Panc1 (cell line): ENCODE results near the gene FILIP1. TPM values are rescaled to one million over a fixed set of nuclear protein-coding genes. Genes with fewer than 3 reads are reported as not detected.

Experiments used
- ATAC-seq: fragments of 200-7000 bp; cut with Tn5 transposase; 2 replicates; pipeline ENCODE4 v1.9.1; 2020; ENCODE audit warnings: mild to moderate bottlenecking, moderate library complexity
- BruUV-seq: library from RNA; stranded (reverse); fragments of 400-500 nt; replicated peaks from 2 replicates; lab custom pipeline; 2021; lab: Mats Ljungman, UMichigan
- CTCF ChIA-PET: fragments of 300-600 bp; sonication (Branson Sonifier 250); formaldehyde crosslinking; loops from one replicate; lab custom pipeline; 2022; ENCODE audit warnings: antibody characterized with exemption; lab: Charles Lee
- POLR2A ChIA-PET: fragments of 300-600 bp; sonication (Branson Sonifier 250); formaldehyde crosslinking; loops from one replicate; lab custom pipeline; 2022; ENCODE audit warnings: antibody characterized with exemption; lab: Charles Lee
- DNase-seq: peaks from one replicate; pipeline ENCODE4 v3.0.0-alpha.2; 2010; ENCODE audit warnings: low read depth, low spot score
- H3K27ac ChIP-seq: 2 replicates; pipeline ENCODE4 v1.5.1; 2011; ENCODE audit warnings: mild to moderate bottlenecking, low read length, inconsistent platforms
- H3K27me3 ChIP-seq: fragments of 200-500 bp; sonication (Bioruptor generic); 2 replicates; pipeline ENCODE4 v1.6.0; 2014; ENCODE audit warnings: low read length, inconsistent platforms; ENCODE audit not compliant: control insufficient read depth, insufficient read depth
- H3K36me3 ChIP-seq: fragments of 200-500 bp; sonication (Bioruptor generic); 2 replicates; pipeline ENCODE4 v1.5.1; 2014; ENCODE audit warnings: inconsistent platforms, mild to moderate bottlenecking, low read length, moderate library complexity; ENCODE audit not compliant: control insufficient read depth, insufficient read depth
- H3K4me1 ChIP-seq: 2 replicates; pipeline ENCODE4 v1.5.1; 2011; ENCODE audit warnings: inconsistent platforms, mild to moderate bottlenecking, low read length, moderate library complexity; ENCODE audit not compliant: control insufficient read depth, insufficient read depth
- H3K4me3 ChIP-seq, 2 experiments: 2 replicates each; pipeline ENCODE4 v1.5.1; 2011 to 2012; ENCODE audit warnings: low read depth in 2 of 2, low read length in 2 of 2, mild to moderate bottlenecking in 2 of 2, inconsistent platforms in 1 of 2, moderate library complexity in 1 of 2
- H3K9me3 ChIP-seq: fragments of 200-500 bp; sonication (Bioruptor generic); 2 replicates; pipeline ENCODE4 v1.5.1; 2014; ENCODE audit warnings: low read depth, mild to moderate bottlenecking, inconsistent platforms, low read length, moderate library complexity; ENCODE audit not compliant: control insufficient read depth, insufficient read depth
- POLR2AphosphoS5 ChIP-seq: IDR thresholded peaks from 2 replicates; pipeline ENCODE4 v1.6.1; 2012; ENCODE audit warnings: mild to moderate bottlenecking, low read depth, low read length, moderate library complexity
- SIN3A ChIP-seq: IDR thresholded peaks from 2 replicates; pipeline ENCODE4 v1.6.1; 2012; ENCODE audit warnings: low read depth, mild to moderate bottlenecking, low read length, moderate library complexity, borderline replicate concordance; ENCODE audit not compliant: insufficient read depth
- TCF7L2 ChIP-seq: IDR thresholded peaks from 2 replicates; pipeline ENCODE4 v1.6.1; 2011; ENCODE audit warnings: mild to moderate bottlenecking, low read depth, low read length, inconsistent platforms
- in situ Hi-C: cut with HindIII; loops from 2 replicates; pipeline ENCODE4 v1.10.0; 2016; ENCODE audit warnings: low sequenced_read_pairs, low pct_unique_long_range_greater_than_20kb
- intact Hi-C: fragments of 100-400 bp; cut with micrococcal nuclease; formaldehyde crosslinking; loops from one replicate; pipeline ENCODE4 v1.10.0; 2022; ENCODE audit not compliant: unreplicated experiment
- total RNA-seq: library from RNA; stranded (reverse); gene quantifications from one replicate; pipeline ENCODE4 v1.2.1, GENCODE V29; 2021; ENCODE audit not compliant: unreplicated experiment
- TF ChIP-seq, protein P1 (sequence below): fragments of 450-650 bp; IDR thresholded peaks from 2 replicates; pipeline ENCODE4 v1.5.1; 2017; ENCODE audit warnings: mild to moderate bottlenecking
- TF ChIP-seq, protein P2 (sequence below), 2 experiments: IDR thresholded peaks; 2 replicates each; pipeline ENCODE4 v1.6.1; 2011 to 2012; ENCODE audit warnings: low read depth in 2 of 2, control low read depth in 1 of 2, low read length in 1 of 2, mild to moderate bottlenecking in 1 of 2, moderate library complexity in 1 of 2; ENCODE audit not compliant: insufficient read depth in 1 of 2

Gene FILIP1
- total RNA-seq, 1 experiment from 2014 or later: 0.26 TPM

DNA sequence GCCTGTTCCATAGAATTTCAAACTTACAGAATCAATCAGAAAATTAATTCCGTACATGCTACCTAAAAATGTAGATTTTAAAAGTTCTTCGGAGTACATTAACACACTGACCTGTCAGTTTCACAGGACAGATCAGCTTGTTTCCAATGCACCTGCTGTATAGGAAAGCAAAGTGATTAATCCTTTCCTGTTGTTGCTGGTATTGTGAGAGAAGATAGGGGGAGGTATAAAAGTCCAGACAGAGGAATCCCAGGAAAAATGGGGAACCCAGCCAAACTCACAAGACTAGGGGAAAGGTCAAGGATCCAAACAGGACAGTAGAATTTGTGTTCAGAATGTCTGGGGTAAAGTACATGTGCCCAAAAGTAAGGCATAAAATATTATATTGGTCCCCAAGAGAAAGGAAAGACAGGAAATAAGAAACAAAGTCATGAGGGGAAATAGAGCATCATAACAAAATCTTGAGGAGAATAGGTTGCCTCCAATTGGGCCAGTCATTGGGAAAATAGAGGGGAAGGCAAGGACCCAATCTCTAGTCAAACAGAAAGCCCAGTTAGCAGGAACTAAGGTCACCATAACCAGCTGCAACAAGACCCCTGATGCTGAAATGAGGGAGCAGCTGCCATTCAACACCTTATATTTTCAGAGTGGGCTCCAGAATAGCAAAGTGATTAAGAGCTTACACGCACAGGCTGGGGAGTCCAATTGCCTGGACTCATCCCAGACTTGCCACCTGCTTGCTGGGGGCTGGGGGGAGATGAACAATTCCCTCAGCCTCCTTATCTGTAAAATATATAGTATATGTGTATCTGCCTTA, 10.3 kb downstream of the FILIP1 start:
- ChIA-PET POLR2A (no interaction called here), CTCF (no interaction called here)
- Histone ChIP-seq H3K27ac (no peak overlapping the region), H3K4me3 (no peak overlapping the region), H3K9me3 (no peaks in the 10 kb centered on the region), H3K27me3 (peaks cover 3% of the 10 kb centered on the region; the same call in 1 of the 2 replicates), H3K4me1 (no peaks in the 10 kb centered on the region), H3K36me3 (no peaks in the 10 kb centered on the region)
- intact Hi-C loops: no loop called here
- DNase-seq: no peak
- no peak for ATAC-seq
- in situ Hi-C loops: no loop called here
- TF ChIP-seq, protein P1, sequence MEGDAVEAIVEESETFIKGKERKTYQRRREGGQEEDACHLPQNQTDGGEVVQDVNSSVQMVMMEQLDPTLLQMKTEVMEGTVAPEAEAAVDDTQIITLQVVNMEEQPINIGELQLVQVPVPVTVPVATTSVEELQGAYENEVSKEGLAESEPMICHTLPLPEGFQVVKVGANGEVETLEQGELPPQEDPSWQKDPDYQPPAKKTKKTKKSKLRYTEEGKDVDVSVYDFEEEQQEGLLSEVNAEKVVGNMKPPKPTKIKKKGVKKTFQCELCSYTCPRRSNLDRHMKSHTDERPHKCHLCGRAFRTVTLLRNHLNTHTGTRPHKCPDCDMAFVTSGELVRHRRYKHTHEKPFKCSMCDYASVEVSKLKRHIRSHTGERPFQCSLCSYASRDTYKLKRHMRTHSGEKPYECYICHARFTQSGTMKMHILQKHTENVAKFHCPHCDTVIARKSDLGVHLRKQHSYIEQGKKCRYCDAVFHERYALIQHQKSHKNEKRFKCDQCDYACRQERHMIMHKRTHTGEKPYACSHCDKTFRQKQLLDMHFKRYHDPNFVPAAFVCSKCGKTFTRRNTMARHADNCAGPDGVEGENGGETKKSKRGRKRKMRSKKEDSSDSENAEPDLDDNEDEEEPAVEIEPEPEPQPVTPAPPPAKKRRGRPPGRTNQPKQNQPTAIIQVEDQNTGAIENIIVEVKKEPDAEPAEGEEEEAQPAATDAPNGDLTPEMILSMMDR: no peak
- TF ChIP-seq SIN3A: no peak
- no peak for TF ChIP-seq POLR2AphosphoS5
- no peak for TF ChIP-seq TCF7L2
- TF ChIP-seq, protein P2, sequence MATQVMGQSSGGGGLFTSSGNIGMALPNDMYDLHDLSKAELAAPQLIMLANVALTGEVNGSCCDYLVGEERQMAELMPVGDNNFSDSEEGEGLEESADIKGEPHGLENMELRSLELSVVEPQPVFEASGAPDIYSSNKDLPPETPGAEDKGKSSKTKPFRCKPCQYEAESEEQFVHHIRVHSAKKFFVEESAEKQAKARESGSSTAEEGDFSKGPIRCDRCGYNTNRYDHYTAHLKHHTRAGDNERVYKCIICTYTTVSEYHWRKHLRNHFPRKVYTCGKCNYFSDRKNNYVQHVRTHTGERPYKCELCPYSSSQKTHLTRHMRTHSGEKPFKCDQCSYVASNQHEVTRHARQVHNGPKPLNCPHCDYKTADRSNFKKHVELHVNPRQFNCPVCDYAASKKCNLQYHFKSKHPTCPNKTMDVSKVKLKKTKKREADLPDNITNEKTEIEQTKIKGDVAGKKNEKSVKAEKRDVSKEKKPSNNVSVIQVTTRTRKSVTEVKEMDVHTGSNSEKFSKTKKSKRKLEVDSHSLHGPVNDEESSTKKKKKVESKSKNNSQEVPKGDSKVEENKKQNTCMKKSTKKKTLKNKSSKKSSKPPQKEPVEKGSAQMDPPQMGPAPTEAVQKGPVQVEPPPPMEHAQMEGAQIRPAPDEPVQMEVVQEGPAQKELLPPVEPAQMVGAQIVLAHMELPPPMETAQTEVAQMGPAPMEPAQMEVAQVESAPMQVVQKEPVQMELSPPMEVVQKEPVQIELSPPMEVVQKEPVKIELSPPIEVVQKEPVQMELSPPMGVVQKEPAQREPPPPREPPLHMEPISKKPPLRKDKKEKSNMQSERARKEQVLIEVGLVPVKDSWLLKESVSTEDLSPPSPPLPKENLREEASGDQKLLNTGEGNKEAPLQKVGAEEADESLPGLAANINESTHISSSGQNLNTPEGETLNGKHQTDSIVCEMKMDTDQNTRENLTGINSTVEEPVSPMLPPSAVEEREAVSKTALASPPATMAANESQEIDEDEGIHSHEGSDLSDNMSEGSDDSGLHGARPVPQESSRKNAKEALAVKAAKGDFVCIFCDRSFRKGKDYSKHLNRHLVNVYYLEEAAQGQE (IDR thresholded peaks at IDR 0.05; ENCODE audit: insufficient read depth in 1 of 2, low read depth in 2 of 2, low read length in 1 of 2): no peak
- BruUV-seq: no TSS peak

DNA sequence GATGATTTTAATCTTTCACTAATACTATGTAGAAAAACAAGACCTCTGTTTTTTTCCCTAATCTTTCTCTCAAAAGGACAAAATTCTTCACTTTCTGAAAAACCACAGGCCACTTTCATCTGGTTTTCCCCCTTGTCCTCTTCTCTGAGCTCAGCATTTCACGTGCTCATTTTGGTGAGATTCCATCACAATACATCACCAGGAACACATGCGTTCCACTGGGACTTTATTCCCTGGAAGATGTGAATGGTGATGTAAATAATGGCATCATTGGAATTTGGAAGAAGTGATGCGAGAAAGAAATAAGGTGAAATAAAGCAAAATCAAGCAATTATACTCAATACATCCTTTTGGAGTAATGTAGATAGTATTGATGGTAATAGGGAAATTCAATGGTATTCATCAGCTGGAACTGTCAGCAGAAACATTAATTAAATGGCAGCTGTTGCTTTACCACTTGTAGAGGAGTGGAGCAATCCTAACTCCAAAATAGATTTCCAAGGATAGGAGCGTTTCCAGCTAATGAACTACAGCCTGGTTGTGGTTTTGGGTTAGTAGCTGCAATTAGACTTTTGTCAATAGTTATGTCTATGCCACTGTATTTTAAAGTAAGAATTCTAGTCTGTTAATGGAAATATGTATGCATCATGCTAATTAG, 11.5 kb downstream of the FILIP1 start:
- DNase-seq: no peak
- BruUV-seq: no TSS peak

More for the DNA sequence above, 11.5 kb downstream of the FILIP1 start:
- POLR2A ChIA-PET: no interaction called here
- ATAC-seq: no peak
- in situ Hi-C loops (no loop called here), intact Hi-C loops (no loop called here)
- Histone ChIP-seq H3K27ac (no peak overlapping the region), H3K4me3 (no peak overlapping the region), H3K27me3 (peaks cover 3% of the 10 kb centered on the region; the same call in 1 of the 2 replicates), H3K4me1 (no peaks in the 10 kb centered on the region), H3K9me3 (no peaks in the 10 kb centered on the region), H3K36me3 (no peaks in the 10 kb centered on the region)
- CTCF ChIA-PET: no interaction called here
- TF ChIP-seq, protein P1: no peak
- TF ChIP-seq POLR2AphosphoS5 (no peak), TCF7L2 (no peak), SIN3A (no peak)
- TF ChIP-seq, protein P2 (IDR thresholded peaks at IDR 0.05; ENCODE audit: insufficient read depth in 1 of 2, low read depth in 2 of 2, low read length in 1 of 2): no peak
